Measurements from ENCODE around the gene PLCZ1. TPM values are rescaled to one million over a fixed set of nuclear protein-coding genes. Genes with fewer than 3 reads are reported as not detected.

The PLCZ1 gene
- total and polyA plus RNA-seq, 10 of the 15 experiments (the other 5 are each of a cell fraction or from before 2014, with no cell fraction given), result not detected

DNA sequence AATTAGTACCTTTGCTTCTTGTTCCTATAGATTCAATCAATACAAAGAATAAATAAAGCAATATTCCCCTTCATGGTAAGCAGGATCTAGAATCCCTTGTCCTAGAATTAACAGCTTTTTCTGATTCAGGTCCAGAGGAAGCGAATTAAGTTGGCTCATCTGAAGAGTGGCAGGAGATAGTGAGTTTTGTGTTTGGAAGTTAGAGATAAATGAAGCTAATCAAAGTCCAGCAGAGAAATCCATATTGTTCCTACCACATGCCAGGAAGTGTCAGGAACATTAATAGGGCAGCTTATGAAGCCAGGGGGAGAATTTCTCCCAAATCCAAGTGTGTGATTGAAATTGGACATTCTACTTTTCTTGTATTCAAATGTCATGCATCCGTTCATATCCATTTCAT, 14.1 kb upstream of the PLCZ1 start:
- Histone ChIP-seq H3K9ac (ENCODE audit: control insufficient read depth, insufficient read depth, low read length) (no peak overlapping the region), H2AFZ (ENCODE audit: control insufficient read depth, low read depth, low read length) (no peak overlapping the region), H3K36me3 (ENCODE audit: control insufficient read depth in 2 of 2, insufficient read depth in 2 of 2, low read length in 1 of 2) (no peaks in the 10 kb centered on the region), H3K4me2 (ENCODE audit: control insufficient read depth, insufficient read depth) (no peak overlapping the region), H3K79me2 (ENCODE audit: control insufficient read depth, insufficient read depth, low read length) (no peaks in the 10 kb centered on the region), H3K4me1 (ENCODE audit: control insufficient read depth, insufficient read depth, low read length) (no peaks in the 10 kb centered on the region), H3K27ac (ENCODE audit: control insufficient read depth, insufficient read depth) (no peak overlapping the region), H4K20me1 (ENCODE audit: control insufficient read depth, insufficient read depth) (no peaks in the 10 kb centered on the region), H3K27me3 (replicated peaks in 1 of 2; ENCODE audit: control insufficient read depth in 2 of 2, insufficient read depth in 2 of 2, low read length in 1 of 2) (no peaks in the 10 kb centered on the region), H3K9me3 (replicated peaks; ENCODE audit: control insufficient read depth, insufficient read depth, low read length) (no peaks in the 10 kb centered on the region), H3K4me3 (no peak overlapping the region)
- ATAC-seq (no peak), FAIRE-seq (no peak), DNase-seq (ENCODE audit: low read depth, low spot score) (no peak)
- SMC1A ChIA-PET (ENCODE audit: uncharacterized antibody, unreplicated experiment), result no interaction called here
- intact Hi-C loops (cut with micrococcal nuclease; ENCODE audit: unreplicated experiment), result no loop called here
- CTCF ChIA-PET, result no interaction called here
- 0% methylated on average over 2 of the region's 2 CpGs for WGBS (ENCODE audit: insufficient coverage, insufficient replicate concordance, low lambda C conversion rate, missing lambda C conversion rate)
- no TSS peak for BruUV-seq (replicated peaks)
- RAD21 ChIA-PET (ENCODE audit: unreplicated experiment), result no interaction called here
- in situ Hi-C loops (cut with MboI), result no loop called here
- TF ChIP-seq RUNX3 (IDR thresholded peaks at IDR 0.05; ENCODE audit: low read length), result no peak
- TF ChIP-seq HDAC2 (IDR thresholded peaks at IDR 0.05), result no peak
- no peak for TF ChIP-seq YBX1 (IDR thresholded peaks at IDR 0.05)
- TF ChIP-seq SMARCA5 (IDR thresholded peaks at IDR 0.05), result no peak
- no peak for TF ChIP-seq SUPT20H (IDR thresholded peaks at IDR 0.05; ENCODE audit: borderline replicate concordance, control insufficient read depth, low read depth, low read length)
- TF ChIP-seq BMI1 (IDR thresholded peaks at IDR 0.05; ENCODE audit: borderline replicate concordance), result no peak
- no peak for TF ChIP-seq IRF4 (IDR thresholded peaks at IDR 0.05; ENCODE audit: low read depth, low read length)
- TF ChIP-seq, protein P1, sequence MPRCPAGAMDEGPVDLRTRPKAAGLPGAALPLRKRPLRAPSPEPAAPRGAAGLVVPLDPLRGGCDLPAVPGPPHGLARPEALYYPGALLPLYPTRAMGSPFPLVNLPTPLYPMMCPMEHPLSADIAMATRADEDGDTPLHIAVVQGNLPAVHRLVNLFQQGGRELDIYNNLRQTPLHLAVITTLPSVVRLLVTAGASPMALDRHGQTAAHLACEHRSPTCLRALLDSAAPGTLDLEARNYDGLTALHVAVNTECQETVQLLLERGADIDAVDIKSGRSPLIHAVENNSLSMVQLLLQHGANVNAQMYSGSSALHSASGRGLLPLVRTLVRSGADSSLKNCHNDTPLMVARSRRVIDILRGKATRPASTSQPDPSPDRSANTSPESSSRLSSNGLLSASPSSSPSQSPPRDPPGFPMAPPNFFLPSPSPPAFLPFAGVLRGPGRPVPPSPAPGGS (IDR thresholded peaks at IDR 0.05; ENCODE audit: borderline replicate concordance, insufficient read depth, low read depth, low read length, poor library complexity, severe bottlenecking), result no peak
- no peak for TF ChIP-seq SREBF1 (IDR thresholded peaks at IDR 0.05; ENCODE audit: low read length)
- TF ChIP-seq RB1 (IDR thresholded peaks at IDR 0.05; ENCODE audit: borderline replicate concordance), result no peak
- TF ChIP-seq SP1 (IDR thresholded peaks at IDR 0.05; ENCODE audit: low read depth, low read length), result no peak
- TF ChIP-seq YY1 (IDR thresholded peaks at IDR 0.05; ENCODE audit: low read depth, low read length), result no peak
- POLR2A ChIA-PET, result no interaction called here
